Sigmoid colon (tissue), 7 donors: ENCODE measurements around the gene APOD. TPM values are rescaled to one million over a fixed set of nuclear protein-coding genes. Genes with fewer than 3 reads are reported as not detected.

Source experiments
- DNase-seq: peaks from one replicate; pipeline ENCODE4 v3.0.0-alpha.2; 2019
- H3K27ac ChIP-seq, 4 donors: fragments of 200-600 bp; sonication (generic); one replicate each; pipeline ENCODE4 v1.5.1; 2016 to 2019; ENCODE audit warnings: mild to moderate bottlenecking in 1 of 4
- H3K27me3 ChIP-seq, 3 donors: fragments of 200-600 bp; sonication (generic); one replicate each; pipeline ENCODE4 v1.5.1; 2019; ENCODE audit warnings: mild to moderate bottlenecking in 1 of 3
- H3K36me3 ChIP-seq, 4 donors: fragments of 200-600 bp; sonication (generic); one replicate each; pipeline ENCODE4 v1.5.1; 2016 to 2019
- H3K4me1 ChIP-seq, 4 donors: fragments of 200-600 bp; sonication (generic); one replicate each; pipeline ENCODE4 v1.5.1; 2017 to 2019
- H3K4me3 ChIP-seq, 4 donors: fragments of 200-600 bp; sonication (generic); one replicate each; pipeline ENCODE4 v1.5.1; 2017 to 2019; ENCODE audit warnings: mild to moderate bottlenecking in 2 of 4, moderate library complexity in 1 of 4
- H3K9me3 ChIP-seq, 4 donors: fragments of 200-600 bp in 3 of 4; sonication (generic) in 3 of 4; one replicate each; pipeline versions ENCODE4 v1.5.1 to v1.6.1; 2013 to 2019
- CTCF ChIP-seq, 4 experiments: fragments of 450-650 bp in 3 of 4; fragments of 200-600 bp in 1 of 4; IDR thresholded peaks; one replicate each; pipeline ENCODE4 v1.5.1; 2016 to 2019; ENCODE audit warnings: antibody characterized with exemption in 4 of 4, mild to moderate bottlenecking in 3 of 4, moderate library complexity in 2 of 4
- EP300 ChIP-seq, 4 donors: sonication (generic); formaldehyde crosslinking; IDR thresholded peaks; one replicate each; pipeline ENCODE4 v1.6.1; 2017; ENCODE audit warnings: antibody characterized with exemption in 4 of 4
- POLR2A ChIP-seq, 2 donors: fragments of 450-650 bp; IDR thresholded peaks; one replicate each; pipeline ENCODE4 v1.6.1; 2016; ENCODE audit warnings: antibody characterized with exemption in 2 of 2, mild to moderate bottlenecking in 2 of 2, moderate library complexity in 2 of 2
- POLR2AphosphoS5 ChIP-seq, 4 donors: sonication (generic); formaldehyde crosslinking; IDR thresholded peaks; one replicate each; pipeline ENCODE4 v1.6.1; 2017; ENCODE audit warnings: antibody characterized with exemption in 4 of 4
- WGBS, 2 donors: extraction: QIAGEN DNeasy Blood & Tissue Kit; methylation state at CpG; one replicate each; pipeline ENCODE4 v1.1.7; 2013; 5-methylcytosine and 5-hydroxymethylcytosine counted together
- intact Hi-C: fragments of 100-400 bp; cut with DNase I; formaldehyde crosslinking; loops from one replicate; pipeline ENCODE4 v1.15.1; 2023
- polyA plus RNA-seq, 3 donors: library from polyadenylated mRNA; stranded (reverse); fragments of 200-250 nt; gene quantifications; one replicate each; pipeline ENCODE4 v1.2.3, GENCODE V29; 2013
- total RNA-seq, 4 donors: library from RNA; depleted of rRNA; stranded (reverse); fragments of >200 nt; gene quantifications; one replicate each; pipeline ENCODE4 v1.1.0, GENCODE V29; 2016
- donor health status: healthy with polysubstance abuse.
- donor health status: Bipolar disorder and iron deficiency.
- donor health status: healthy.

The APOD gene
- total and polyA plus RNA-seq, 7 donors = 8.1 to 296 (median 63.7) TPM

GRCh38 chr3:195537995-195538394, 45.7 kb downstream of the APOD start:
- DNase-seq = no peak

GRCh38 chr3:195535293-195535692, 48.4 kb downstream of the APOD start:
- TF ChIP-seq POLR2AphosphoS5 (IDR thresholded peaks at IDR 0.05) (no peak), EP300 (IDR thresholded peaks at IDR 0.05) (no peak), POLR2A (IDR thresholded peaks at IDR 0.05) (no peak), CTCF (IDR thresholded peaks at IDR 0.05) (no peak)
- peaks cover 0 to 56% (median 31%) of the 10 kb centered on the region in 4 donors for H3K4me1 ChIP-seq
- H3K27ac ChIP-seq = no peak overlapping the region
- no peak for DNase-seq
- no peaks in the 10 kb centered on the region for H3K36me3 ChIP-seq
- H3K27me3 ChIP-seq = no peaks in the 10 kb centered on the region
- intact Hi-C loops = no loop called here
- H3K4me3 ChIP-seq = no peak overlapping the region
- WGBS, 2 donors = 88 to 89% methylated on average over 5 of the region's 5 CpGs
- no peaks in the 10 kb centered on the region for H3K9me3 ChIP-seq

More at GRCh38 chr3:195537995-195538394, 45.7 kb downstream of the APOD start:
- Histone ChIP-seq H3K4me3 (no peak overlapping the region), H3K4me1 (peaks cover 0 to 63% (median 48%) of the 10 kb centered on the region in 4 donors), H3K27ac (no peak overlapping the region), H3K36me3 (no peaks in the 10 kb centered on the region), H3K27me3 (no peaks in the 10 kb centered on the region), H3K9me3 (no peaks in the 10 kb centered on the region)
- TF ChIP-seq EP300 (IDR thresholded peaks at IDR 0.05) = no peak
- TF ChIP-seq POLR2AphosphoS5 (IDR thresholded peaks at IDR 0.05) = no peak
- TF ChIP-seq CTCF (IDR thresholded peaks at IDR 0.05) = no peak
- TF ChIP-seq POLR2A (IDR thresholded peaks at IDR 0.05) = no peak
- 64 to 82% methylated on average over 2 of the region's 2 CpGs for WGBS, 2 donors
- intact Hi-C loops = no loop called here

- intact Hi-C loops = no loop called here
- 75 to 87% methylated on average over 7 of the region's 7 CpGs for WGBS, 2 donors
These were observed 50.9 kb downstream of the APOD start for GRCh38 chr3:195532834-195533233.

GRCh38 chr3:195532345-195532744, 51.4 kb downstream of the APOD start:
- no peaks in the 10 kb centered on the region for H3K27me3 ChIP-seq
- TF ChIP-seq POLR2AphosphoS5 (IDR thresholded peaks at IDR 0.05) = no peak
- no peak for TF ChIP-seq EP300 (IDR thresholded peaks at IDR 0.05)
- no peak for TF ChIP-seq CTCF (IDR thresholded peaks at IDR 0.05)
- TF ChIP-seq POLR2A (IDR thresholded peaks at IDR 0.05) = no peak
- peaks cover 0 to 10% (median 0%) of the 10 kb centered on the region in 4 donors for H3K36me3 ChIP-seq
- 62 to 63% methylated on average over 3 of the region's 3 CpGs for WGBS, 2 donors
- no peak for DNase-seq
- no peaks in the 10 kb centered on the region for H3K9me3 ChIP-seq
- intact Hi-C loops = no loop called here
- peaks cover 0 to 28% (median 16%) of the 10 kb centered on the region in 4 donors for H3K4me1 ChIP-seq
- H3K4me3 ChIP-seq = no peak overlapping the region
- no peak overlapping the region for H3K27ac ChIP-seq

More at GRCh38 chr3:195532834-195533233, 50.9 kb downstream of the APOD start:
- no peak for DNase-seq
- no peak overlapping the region for H3K27ac ChIP-seq
- H3K4me1 ChIP-seq = peaks cover 0 to 31% (median 16%) of the 10 kb centered on the region in 4 donors
- TF ChIP-seq EP300 (IDR thresholded peaks at IDR 0.05) (no peak), POLR2AphosphoS5 (IDR thresholded peaks at IDR 0.05) (no peak), POLR2A (IDR thresholded peaks at IDR 0.05) (no peak), CTCF (IDR thresholded peaks at IDR 0.05) (no peak)
- no peaks in the 10 kb centered on the region for H3K9me3 ChIP-seq
- H3K4me3 ChIP-seq = no peak overlapping the region
- H3K36me3 ChIP-seq = peaks cover 0 to 6% (median 0%) of the 10 kb centered on the region in 4 donors
- H3K27me3 ChIP-seq = no peaks in the 10 kb centered on the region

- no peaks in the 10 kb centered on the region for H3K27me3 ChIP-seq
- H3K36me3 ChIP-seq = peaks cover 0 to 13% (median 0%) of the 10 kb centered on the region in 4 donors
- H3K9me3 ChIP-seq = no peaks in the 10 kb centered on the region
- no peak overlapping the region for H3K27ac ChIP-seq
- H3K4me1 ChIP-seq = peaks cover 0 to 28% (median 16%) of the 10 kb centered on the region in 4 donors
- intact Hi-C loops = no loop called here
- no peak overlapping the region for H3K4me3 ChIP-seq
- TF ChIP-seq POLR2A (IDR thresholded peaks at IDR 0.05) = no peak
- TF ChIP-seq EP300 (IDR thresholded peaks at IDR 0.05) = no peak
- TF ChIP-seq CTCF (IDR thresholded peaks at IDR 0.05) = no peak
- no peak for TF ChIP-seq POLR2AphosphoS5 (IDR thresholded peaks at IDR 0.05)
- DNase-seq = no peak
- WGBS, 2 donors = 89 to 95% methylated on average over 5 of the region's 5 CpGs
These were observed 52.1 kb downstream of the APOD start for GRCh38 chr3:195531683-195532082.
